Measurements from ENCODE around the gene ADAMTS2. TPM values are rescaled to one million over a fixed set of nuclear protein-coding genes. Genes with fewer than 3 reads are reported as not detected.

The ADAMTS2 gene
- total RNA-seq, 1 donor from 2014 or later = 29.7 TPM

- H3K4me1 ChIP-seq (ENCODE audit: control insufficient read depth in 3 of 3, insufficient read depth in 3 of 3, low read length in 3 of 3) = peaks cover 5 to 18% (median 11%) of the 10 kb centered on the region in 3 donors
- no peak overlapping the region for H3K27ac ChIP-seq (ENCODE audit: low read depth, low read length)
- no peak overlapping the region for H3K4me3 ChIP-seq (ENCODE audit: low read length in 3 of 3)
- H3K9ac ChIP-seq (ENCODE audit: low read depth in 1 of 3, low read length in 3 of 3) = no peak overlapping the region
- H3K36me3 ChIP-seq (ENCODE audit: control insufficient read depth in 3 of 3, insufficient read depth in 3 of 3, low read length in 3 of 3) = no peaks in the 10 kb centered on the region
- H3K9me3 ChIP-seq (ENCODE audit: control insufficient read depth in 3 of 3, low read length in 3 of 3) = peaks cover 0 to under 1% (median 0%) of the 10 kb centered on the region in 3 donors
- H3K27me3 ChIP-seq (ENCODE audit: control insufficient read depth in 3 of 3, insufficient read depth in 3 of 3, low read length in 3 of 3) = no peaks in the 10 kb centered on the region
Observed at GRCh38 chr5:179255527-179256327, 89.5 kb downstream of the ADAMTS2 start.

GRCh38 chr5:179254638-179255271, 90.5 kb downstream of the ADAMTS2 start:
- H3K27ac ChIP-seq (ENCODE audit: low read depth, low read length) = no peak overlapping the region
- no peaks in the 10 kb centered on the region for H3K27me3 ChIP-seq (ENCODE audit: control insufficient read depth in 3 of 3, insufficient read depth in 3 of 3, low read length in 3 of 3)
- no peaks in the 10 kb centered on the region for H3K36me3 ChIP-seq (ENCODE audit: control insufficient read depth in 3 of 3, insufficient read depth in 3 of 3, low read length in 3 of 3)
- H3K9ac ChIP-seq (ENCODE audit: low read depth in 1 of 3, low read length in 3 of 3) = no peak overlapping the region
- no peak overlapping the region for H3K4me3 ChIP-seq (ENCODE audit: low read length in 3 of 3)
- H3K9me3 ChIP-seq (ENCODE audit: control insufficient read depth in 3 of 3, low read length in 3 of 3) = peaks cover 0 to 2% (median 0%) of the 10 kb centered on the region in 3 donors
- H3K4me1 ChIP-seq (ENCODE audit: control insufficient read depth in 3 of 3, insufficient read depth in 3 of 3, low read length in 3 of 3) = peaks cover 5 to 16% (median 9%) of the 10 kb centered on the region in 3 donors

- H3K36me3 ChIP-seq (ENCODE audit: control insufficient read depth in 3 of 3, insufficient read depth in 3 of 3, low read length in 3 of 3) = no peaks in the 10 kb centered on the region
- no peak overlapping the region for H3K4me3 ChIP-seq (ENCODE audit: low read length in 3 of 3)
- H3K27ac ChIP-seq (ENCODE audit: low read depth, low read length) = no peak overlapping the region
- H3K27me3 ChIP-seq (ENCODE audit: control insufficient read depth in 3 of 3, insufficient read depth in 3 of 3, low read length in 3 of 3) = no peaks in the 10 kb centered on the region
- H3K9ac ChIP-seq (ENCODE audit: low read depth in 1 of 3, low read length in 3 of 3) = no peak overlapping the region
- peaks cover 0 to 2% (median 0%) of the 10 kb centered on the region in 3 donors for H3K9me3 ChIP-seq (ENCODE audit: control insufficient read depth in 3 of 3, low read length in 3 of 3)
- peaks cover 1 to 8% (median 3%) of the 10 kb centered on the region in 3 donors for H3K4me1 ChIP-seq (ENCODE audit: control insufficient read depth in 3 of 3, insufficient read depth in 3 of 3, low read length in 3 of 3)
Observed at GRCh38 chr5:179253730-179254129, 91.5 kb downstream of the ADAMTS2 start.

- H3K36me3 ChIP-seq (ENCODE audit: control insufficient read depth in 3 of 3, insufficient read depth in 3 of 3, low read length in 3 of 3) = no peaks in the 10 kb centered on the region
- H3K27ac ChIP-seq (ENCODE audit: low read depth, low read length) = no peak overlapping the region
- no peak overlapping the region for H3K9ac ChIP-seq (ENCODE audit: low read depth in 1 of 3, low read length in 3 of 3)
- H3K27me3 ChIP-seq (ENCODE audit: control insufficient read depth in 3 of 3, insufficient read depth in 3 of 3, low read length in 3 of 3) = no peaks in the 10 kb centered on the region
- H3K9me3 ChIP-seq (ENCODE audit: control insufficient read depth in 3 of 3, low read length in 3 of 3) = peaks cover 0 to 2% (median 1%) of the 10 kb centered on the region in 3 donors
- no peaks in the 10 kb centered on the region for H3K4me1 ChIP-seq (ENCODE audit: control insufficient read depth in 3 of 3, insufficient read depth in 3 of 3, low read length in 3 of 3)
- no peak overlapping the region for H3K4me3 ChIP-seq (ENCODE audit: low read length in 3 of 3)
Observed at GRCh38 chr5:179251276-179251969, 93.8 kb downstream of the ADAMTS2 start.

- H3K9ac ChIP-seq (ENCODE audit: low read depth in 1 of 3, low read length in 3 of 3) = no peak overlapping the region
- no peaks in the 10 kb centered on the region for H3K4me1 ChIP-seq (ENCODE audit: control insufficient read depth in 3 of 3, insufficient read depth in 3 of 3, low read length in 3 of 3)
- H3K27me3 ChIP-seq (ENCODE audit: control insufficient read depth in 3 of 3, insufficient read depth in 3 of 3, low read length in 3 of 3) = no peaks in the 10 kb centered on the region
- no peak overlapping the region for H3K27ac ChIP-seq (ENCODE audit: low read depth, low read length)
- H3K9me3 ChIP-seq (ENCODE audit: control insufficient read depth in 3 of 3, low read length in 3 of 3) = peaks cover 0 to 4% (median 2%) of the 10 kb centered on the region in 3 donors
- H3K4me3 ChIP-seq (ENCODE audit: low read length in 3 of 3) = no peak overlapping the region
- no peaks in the 10 kb centered on the region for H3K36me3 ChIP-seq (ENCODE audit: control insufficient read depth in 3 of 3, insufficient read depth in 3 of 3, low read length in 3 of 3)
Observed at GRCh38 chr5:179250561-179251225, 94.6 kb downstream of the ADAMTS2 start.

GRCh38 chr5:179246227-179246626, 99.0 kb downstream of the ADAMTS2 start:
- H3K27me3 ChIP-seq (ENCODE audit: control insufficient read depth in 3 of 3, insufficient read depth in 3 of 3, low read length in 3 of 3) = peaks cover 0 to 9% (median 0%) of the 10 kb centered on the region in 3 donors
- H3K36me3 ChIP-seq (ENCODE audit: control insufficient read depth in 3 of 3, insufficient read depth in 3 of 3, low read length in 3 of 3) = no peaks in the 10 kb centered on the region
- H3K4me3 ChIP-seq (ENCODE audit: low read length in 3 of 3) = no peak overlapping the region
- peaks cover 0 to 4% (median 2%) of the 10 kb centered on the region in 3 donors for H3K9me3 ChIP-seq (ENCODE audit: control insufficient read depth in 3 of 3, low read length in 3 of 3)
- no peak overlapping the region for H3K9ac ChIP-seq (ENCODE audit: low read depth in 1 of 3, low read length in 3 of 3)
- no peak overlapping the region for H3K27ac ChIP-seq (ENCODE audit: low read depth, low read length)
- peaks cover 5 to 13% (median 5%) of the 10 kb centered on the region in 3 donors for H3K4me1 ChIP-seq (ENCODE audit: control insufficient read depth in 3 of 3, insufficient read depth in 3 of 3, low read length in 3 of 3)

GRCh38 chr5:179245031-179245430, 100.2 kb downstream of the ADAMTS2 start:
- no peaks in the 10 kb centered on the region for H3K36me3 ChIP-seq (ENCODE audit: control insufficient read depth in 3 of 3, insufficient read depth in 3 of 3, low read length in 3 of 3)
- peaks cover 0 to 21% (median 0%) of the 10 kb centered on the region in 3 donors for H3K27me3 ChIP-seq (ENCODE audit: control insufficient read depth in 3 of 3, insufficient read depth in 3 of 3, low read length in 3 of 3)
- no peak overlapping the region for H3K9ac ChIP-seq (ENCODE audit: low read depth in 1 of 3, low read length in 3 of 3)
- peaks cover 0 to 4% (median 0%) of the 10 kb centered on the region in 3 donors for H3K9me3 ChIP-seq (ENCODE audit: control insufficient read depth in 3 of 3, low read length in 3 of 3)
- no peak overlapping the region for H3K4me3 ChIP-seq (ENCODE audit: low read length in 3 of 3)
- peaks cover 9 to 22% (median 11%) of the 10 kb centered on the region in 3 donors for H3K4me1 ChIP-seq (ENCODE audit: control insufficient read depth in 3 of 3, insufficient read depth in 3 of 3, low read length in 3 of 3)
- H3K27ac ChIP-seq (ENCODE audit: low read depth, low read length) = no peak overlapping the region

GRCh38 chr5:179244044-179244443, 101.2 kb downstream of the ADAMTS2 start:
- Histone ChIP-seq H3K9me3 (ENCODE audit: control insufficient read depth in 3 of 3, low read length in 3 of 3) (peaks cover 0 to 4% (median 0%) of the 10 kb centered on the region in 3 donors), H3K9ac (ENCODE audit: low read depth in 1 of 3, low read length in 3 of 3) (no peak overlapping the region), H3K27me3 (ENCODE audit: control insufficient read depth in 3 of 3, insufficient read depth in 3 of 3, low read length in 3 of 3) (peaks cover 0 to 26% (median 0%) of the 10 kb centered on the region in 3 donors), H3K4me3 (ENCODE audit: low read length in 3 of 3) (no peak overlapping the region), H3K27ac (ENCODE audit: low read depth, low read length) (peak overlapping the region; percentile 5), H3K4me1 (ENCODE audit: control insufficient read depth in 3 of 3, insufficient read depth in 3 of 3, low read length in 3 of 3) (peaks cover 9 to 22% (median 11%) of the 10 kb centered on the region in 3 donors), H3K36me3 (ENCODE audit: control insufficient read depth in 3 of 3, insufficient read depth in 3 of 3, low read length in 3 of 3) (no peaks in the 10 kb centered on the region)

- H3K4me3 ChIP-seq (ENCODE audit: low read length in 3 of 3) = no peak overlapping the region
Observed at GRCh38 chr5:179243333-179243732, 101.9 kb downstream of the ADAMTS2 start.

More at GRCh38 chr5:179243333-179243732, 101.9 kb downstream of the ADAMTS2 start:
- Histone ChIP-seq H3K27ac (ENCODE audit: low read depth, low read length) (no peak overlapping the region), H3K9ac (ENCODE audit: low read depth in 1 of 3, low read length in 3 of 3) (no peak overlapping the region), H3K36me3 (ENCODE audit: control insufficient read depth in 3 of 3, insufficient read depth in 3 of 3, low read length in 3 of 3) (no peaks in the 10 kb centered on the region), H3K4me1 (ENCODE audit: control insufficient read depth in 3 of 3, insufficient read depth in 3 of 3, low read length in 3 of 3) (peaks cover 9 to 22% (median 11%) of the 10 kb centered on the region in 3 donors), H3K27me3 (ENCODE audit: control insufficient read depth in 3 of 3, insufficient read depth in 3 of 3, low read length in 3 of 3) (peaks cover 0 to 28% (median 4%) of the 10 kb centered on the region in 3 donors), H3K9me3 (ENCODE audit: control insufficient read depth in 3 of 3, low read length in 3 of 3) (peaks cover 0 to 4% (median 0%) of the 10 kb centered on the region in 3 donors)

All from skeletal muscle tissue (tissue), 4 donors.